ENCODE results near the gene PPP2R3B. TPM values are rescaled to one million over a fixed set of nuclear protein-coding genes. Genes with fewer than 3 reads are reported as not detected.
"Not testable (repeated sequence)": the region's sequence is repeated elsewhere in the genome, so short reads cannot be mapped to it uniquely, and the experiment has no call there.

PPP2R3B gene
- total RNA-seq, 1 donor from 2014 or later: 53.4 TPM

DNA sequence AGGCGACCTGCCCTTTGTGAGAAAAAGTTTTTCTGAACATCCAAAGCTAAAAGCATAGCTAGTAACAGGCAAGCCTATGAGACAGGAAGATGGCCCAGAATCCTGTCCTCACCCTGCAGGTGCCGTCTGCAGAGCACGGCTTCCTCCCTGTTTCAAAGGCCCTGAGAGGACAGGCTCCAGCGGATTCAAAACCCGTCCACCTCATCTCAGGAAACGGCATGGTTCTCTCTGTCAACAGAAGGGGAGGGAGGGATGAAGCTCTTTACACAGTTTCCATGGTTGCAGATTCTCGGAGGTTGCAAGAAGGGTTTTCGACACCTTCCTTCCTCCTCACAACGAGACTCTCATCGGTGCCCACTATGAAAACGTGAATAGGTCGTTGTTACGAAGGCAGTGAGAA is 8.3 kb downstream of the PPP2R3B start:
- DNase-seq (ENCODE audit: extremely low spot score, unreplicated experiment): no peak
- TF ChIP-seq, protein P1, sequence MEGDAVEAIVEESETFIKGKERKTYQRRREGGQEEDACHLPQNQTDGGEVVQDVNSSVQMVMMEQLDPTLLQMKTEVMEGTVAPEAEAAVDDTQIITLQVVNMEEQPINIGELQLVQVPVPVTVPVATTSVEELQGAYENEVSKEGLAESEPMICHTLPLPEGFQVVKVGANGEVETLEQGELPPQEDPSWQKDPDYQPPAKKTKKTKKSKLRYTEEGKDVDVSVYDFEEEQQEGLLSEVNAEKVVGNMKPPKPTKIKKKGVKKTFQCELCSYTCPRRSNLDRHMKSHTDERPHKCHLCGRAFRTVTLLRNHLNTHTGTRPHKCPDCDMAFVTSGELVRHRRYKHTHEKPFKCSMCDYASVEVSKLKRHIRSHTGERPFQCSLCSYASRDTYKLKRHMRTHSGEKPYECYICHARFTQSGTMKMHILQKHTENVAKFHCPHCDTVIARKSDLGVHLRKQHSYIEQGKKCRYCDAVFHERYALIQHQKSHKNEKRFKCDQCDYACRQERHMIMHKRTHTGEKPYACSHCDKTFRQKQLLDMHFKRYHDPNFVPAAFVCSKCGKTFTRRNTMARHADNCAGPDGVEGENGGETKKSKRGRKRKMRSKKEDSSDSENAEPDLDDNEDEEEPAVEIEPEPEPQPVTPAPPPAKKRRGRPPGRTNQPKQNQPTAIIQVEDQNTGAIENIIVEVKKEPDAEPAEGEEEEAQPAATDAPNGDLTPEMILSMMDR (conservative IDR thresholded peaks at IDR 0.05): no peak
- Mint-ChIP-seq H3K27me3 (peaks cover 18% of the 10 kb centered on the region), H3K36me3 (no peaks in the 10 kb centered on the region), H3K9me3 (no peaks in the 10 kb centered on the region), H3K27ac (no peak overlapping the region), H3K4me3 (peak overlapping the region; percentile 11), H3K4me1 (ENCODE audit: unreplicated experiment) (peaks cover 10% of the 10 kb centered on the region)

GRCh38 chrX:376206-376605 is 10.5 kb downstream of the PPP2R3B start:
- Mint-ChIP-seq H3K27me3 (peaks cover 34% of the 10 kb centered on the region), H3K4me1 (ENCODE audit: unreplicated experiment) (peaks cover 14% of the 10 kb centered on the region)
- not testable (repeated sequence) for H3K36me3 Mint-ChIP-seq; H3K9me3 Mint-ChIP-seq; H3K27ac Mint-ChIP-seq; DNase-seq (ENCODE audit: extremely low spot score, unreplicated experiment); H3K4me3 Mint-ChIP-seq

GRCh38 chrX:375181-376036 is 11.3 kb downstream of the PPP2R3B start:
- TF ChIP-seq, protein P1 (conservative IDR thresholded peaks at IDR 0.05): no peak
- peaks cover 34% of the 10 kb centered on the region for H3K27me3 Mint-ChIP-seq
- no peak for DNase-seq (ENCODE audit: extremely low spot score, unreplicated experiment)
- H3K27ac Mint-ChIP-seq: no peak overlapping the region
- peak overlapping the region; percentile 87 for H3K4me3 Mint-ChIP-seq
- no peaks in the 10 kb centered on the region for H3K36me3 Mint-ChIP-seq
- H3K4me1 Mint-ChIP-seq (ENCODE audit: unreplicated experiment): peaks cover 14% of the 10 kb centered on the region
- H3K9me3 Mint-ChIP-seq: no peaks in the 10 kb centered on the region

- Mint-ChIP-seq H3K27me3 (peaks cover 34% of the 10 kb centered on the region), H3K4me1 (ENCODE audit: unreplicated experiment) (peaks cover 14% of the 10 kb centered on the region), H3K36me3 (no peaks in the 10 kb centered on the region), H3K4me3 (peak overlapping the region; percentile 87), H3K9me3 (no peaks in the 10 kb centered on the region), H3K27ac (no peak overlapping the region)
- no peak for DNase-seq (ENCODE audit: extremely low spot score, unreplicated experiment)
- TF ChIP-seq, protein P1 (conservative IDR thresholded peaks at IDR 0.05): no peak
Measured at GRCh38 chrX:374596-374995, 12.1 kb downstream of the PPP2R3B start.

- H3K27ac Mint-ChIP-seq: no peak overlapping the region
- TF ChIP-seq, protein P1 (conservative IDR thresholded peaks at IDR 0.05): no peak
- H3K36me3 Mint-ChIP-seq: no peaks in the 10 kb centered on the region
- no peaks in the 10 kb centered on the region for H3K9me3 Mint-ChIP-seq
- H3K27me3 Mint-ChIP-seq: peaks cover 34% of the 10 kb centered on the region
- peaks cover 14% of the 10 kb centered on the region for H3K4me1 Mint-ChIP-seq (ENCODE audit: unreplicated experiment)
- DNase-seq (ENCODE audit: extremely low spot score, unreplicated experiment): no peak
- peak overlapping the region; percentile 87 for H3K4me3 Mint-ChIP-seq
Measured at GRCh38 chrX:373641-374471, 12.9 kb downstream of the PPP2R3B start.

Measured in type B pancreatic cell (in vitro differentiated cells).